Measurements from ENCODE around the gene MAVS. TPM values are rescaled to one million over a fixed set of nuclear protein-coding genes. Genes with fewer than 3 reads are reported as not detected.
A peak's percentile ranks its signal among the peaks of the same experiment; 100 is the strongest.

The MAVS gene
- total and polyA plus RNA-seq, 9 of the 15 experiments (the other 6 are each of a cell fraction or from before 2014, with no cell fraction given) = 1.6 to 22.0 (median 11.3) TPM

DNA sequence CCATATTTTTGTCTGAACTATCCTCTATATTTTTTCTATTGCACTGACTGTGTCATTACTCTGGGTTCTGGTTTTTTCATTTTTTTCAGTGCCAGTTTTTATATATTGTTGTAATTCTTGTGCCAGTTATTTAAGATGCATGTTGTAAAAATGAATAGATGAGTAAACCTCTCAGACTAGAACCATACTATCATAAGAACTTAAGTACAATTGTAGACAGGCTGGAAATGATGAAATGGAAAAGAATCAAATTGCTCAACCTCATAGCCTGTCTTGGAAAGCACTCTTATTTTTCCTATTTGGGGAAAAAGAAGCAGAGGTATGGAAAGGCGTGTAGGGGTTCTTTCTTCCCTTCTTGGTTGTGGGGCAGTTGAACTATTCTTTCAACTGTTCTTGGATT is 72.7 kb downstream of the MAVS start:
- DNase-seq (ENCODE audit: extremely low read depth in 1 of 4, low spot score in 3 of 4) (no peak), FAIRE-seq (no peak), ATAC-seq (no peak)
- in situ Hi-C loops (cut with MboI) = no loop called here
- Histone ChIP-seq H3K9ac (ENCODE audit: insufficient read depth in 1 of 2, low read depth in 2 of 2, low read length in 2 of 2) (no peak overlapping the region), H2AFZ (ENCODE audit: low read depth, low read length) (no peak overlapping the region), H3K4me2 (ENCODE audit: insufficient read depth, low read length) (no peak overlapping the region), H3K27ac (ENCODE audit: extremely low read depth, low read depth, low read length) (no peak overlapping the region), H3K36me3 (ENCODE audit: control insufficient read depth, insufficient read depth, low read length) (peaks cover 86% of the 10 kb centered on the region), H3K4me1 (replicated peaks in 1 of 2; ENCODE audit: control insufficient read depth in 2 of 2, insufficient read depth in 2 of 2, low read length in 2 of 2) (peaks cover 0 to 2% of the 10 kb centered on the region in 2 experiments; a peak in 2 of 5 replicates), H3K9me3 (replicated peaks; ENCODE audit: control insufficient read depth, insufficient read depth, low read depth, low read length) (no peaks in the 10 kb centered on the region), H3K27me3 (ENCODE audit: control insufficient read depth in 2 of 2, insufficient read depth in 2 of 2, low read length in 2 of 2) (no peaks in the 10 kb centered on the region), H4K20me1 (replicated peaks; ENCODE audit: control insufficient read depth, insufficient read depth, low read length) (peaks cover 11% of the 10 kb centered on the region), H3K9me1 (ENCODE audit: control insufficient read depth, insufficient read depth, low read length) (no peaks in the 10 kb centered on the region), H3K4me3 (no peak overlapping the region), H3K79me2 (ENCODE audit: control insufficient read depth, insufficient read depth, low read length) (peaks cover 55% of the 10 kb centered on the region)
- intact Hi-C loops (cut with micrococcal nuclease) = no loop called here
- POLR2A ChIA-PET = no interaction called here
- CTCF ChIA-PET (ENCODE audit: low intra/inter-chr PET ratio) = no interaction called here
- WGBS (ENCODE audit: insufficient coverage, low coverage, missing lambda C conversion rate) = 89% methylated on average over 1 of the region's 1 CpG
- TF ChIP-seq KLF13 (tag; IDR thresholded peaks at IDR 0.05; ENCODE audit: borderline replicate concordance, low read depth) = no peak
- no TSS peak for BruUV-seq (replicated peaks)

DNA sequence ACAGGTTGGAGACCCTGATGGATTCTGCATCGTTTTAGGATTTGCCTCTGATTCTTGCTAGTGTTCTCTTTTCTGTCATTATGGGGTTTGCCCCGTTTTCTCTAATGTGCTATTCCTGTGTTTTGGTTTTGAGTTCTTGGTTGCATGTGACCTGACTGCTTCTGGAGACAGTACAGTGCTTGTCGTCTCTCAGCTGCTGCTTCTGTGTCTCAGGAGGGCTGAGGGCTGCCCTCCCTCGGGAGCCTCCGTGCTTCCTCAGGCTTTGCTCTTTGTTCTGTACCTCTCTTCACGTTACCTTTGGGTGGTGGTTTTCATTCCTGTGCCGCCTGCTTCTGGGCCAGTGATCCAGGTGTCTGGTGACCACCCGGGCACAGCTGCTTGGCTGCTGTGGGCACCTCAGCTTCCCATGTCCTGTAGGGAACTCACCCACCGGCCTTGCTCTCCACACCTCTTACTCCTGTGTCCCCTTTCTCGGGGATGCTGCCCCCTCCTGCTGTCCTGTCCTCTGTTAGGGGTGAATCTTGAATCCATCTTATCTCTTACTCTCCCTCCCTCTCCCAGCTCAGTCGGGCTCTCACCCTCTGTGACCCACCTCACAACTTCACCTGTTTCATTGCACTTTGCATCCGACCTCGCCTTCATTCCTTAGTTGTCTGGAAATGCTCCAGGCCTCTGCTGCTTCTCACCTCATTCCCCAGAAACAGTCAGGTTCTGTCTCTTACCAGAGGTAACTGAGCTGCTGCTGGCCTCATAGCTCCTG is 75.8 kb downstream of the MAVS start:
- H3K27ac ChIP-seq (ENCODE audit: extremely low read depth, low read depth, low read length) = no peak overlapping the region
- no peak overlapping the region for H2AFZ ChIP-seq (ENCODE audit: low read depth, low read length)
- ChIA-PET POLR2A (interaction anchor here (1.0 to 1.1 kb wide), 2 partner anchors 8 to 10 kb away, joined by 3 read pairs; no protein-coding TSS in a partner anchor), CTCF (ENCODE audit: low intra/inter-chr PET ratio) (no interaction called here)
- no peak for ATAC-seq
- H3K9ac ChIP-seq (ENCODE audit: insufficient read depth in 1 of 2, low read depth in 2 of 2, low read length in 2 of 2) = no peak overlapping the region
- H3K79me2 ChIP-seq (ENCODE audit: control insufficient read depth, insufficient read depth, low read length) = peaks cover 26% of the 10 kb centered on the region
- H3K4me2 ChIP-seq (ENCODE audit: insufficient read depth, low read length) = no peak overlapping the region
- no peaks in the 10 kb centered on the region for H3K27me3 ChIP-seq (ENCODE audit: control insufficient read depth in 2 of 2, insufficient read depth in 2 of 2, low read length in 2 of 2)
- H3K4me3 ChIP-seq = no peak overlapping the region
- no peak for TF ChIP-seq GTF2E2 (tag; IDR thresholded peaks at IDR 0.05)
- TF ChIP-seq POLR2G (IDR thresholded peaks at IDR 0.05; ENCODE audit: low read depth, low read length) = 0 out of 2 replicates have a peak, but pooled peaks have one; percentile 38
- 90% methylated on average over 12 of the region's 13 CpGs for WGBS (ENCODE audit: insufficient coverage, low coverage, missing lambda C conversion rate)
- peaks cover 21% of the 10 kb centered on the region; the same call in 1 of the 2 replicates for H4K20me1 ChIP-seq (replicated peaks; ENCODE audit: control insufficient read depth, insufficient read depth, low read length)
- intact Hi-C loops (cut with micrococcal nuclease) (loop anchor here (10.0 kb wide), 1 partner anchor 272 kb away; no protein-coding TSS in a partner anchor), in situ Hi-C loops (cut with MboI) (no loop called here)
- peaks cover 65% of the 10 kb centered on the region for H3K36me3 ChIP-seq (ENCODE audit: control insufficient read depth, insufficient read depth, low read length)
- peaks cover 11 to 22% of the 10 kb centered on the region in 2 experiments; a peak in 4 of 5 replicates for H3K4me1 ChIP-seq (replicated peaks in 1 of 2; ENCODE audit: control insufficient read depth in 2 of 2, insufficient read depth in 2 of 2, low read length in 2 of 2)
- H3K9me1 ChIP-seq (ENCODE audit: control insufficient read depth, insufficient read depth, low read length) = no peaks in the 10 kb centered on the region
- no peaks in the 10 kb centered on the region for H3K9me3 ChIP-seq (replicated peaks; ENCODE audit: control insufficient read depth, insufficient read depth, low read depth, low read length)
- no peak for FAIRE-seq
- no peak for DNase-seq (ENCODE audit: extremely low read depth in 1 of 4, low spot score in 3 of 4)
- BruUV-seq (replicated peaks) = no TSS peak
